Retinal pigment epithelial cell (primary cell): Measurements from ENCODE around the gene BCL2L14.

Experiments used
- DNase-seq: peaks from one replicate; pipeline ENCODE4 v3.0.0-alpha.2; 2010; ENCODE audit warnings: low read depth
- H3K4me3 ChIP-seq: 2 replicates; pipeline ENCODE4 v1.5.1; 2011; ENCODE audit warnings: mild to moderate bottlenecking, low read length, control low read depth, moderate library complexity
- TF ChIP-seq, protein P1 (sequence below): conservative IDR thresholded peaks from 2 replicates; pipeline ENCODE4 v1.5.1; 2011; ENCODE audit warnings: low read depth, low read length, control low read depth, inconsistent platforms

The BCL2L14 gene

DNA sequence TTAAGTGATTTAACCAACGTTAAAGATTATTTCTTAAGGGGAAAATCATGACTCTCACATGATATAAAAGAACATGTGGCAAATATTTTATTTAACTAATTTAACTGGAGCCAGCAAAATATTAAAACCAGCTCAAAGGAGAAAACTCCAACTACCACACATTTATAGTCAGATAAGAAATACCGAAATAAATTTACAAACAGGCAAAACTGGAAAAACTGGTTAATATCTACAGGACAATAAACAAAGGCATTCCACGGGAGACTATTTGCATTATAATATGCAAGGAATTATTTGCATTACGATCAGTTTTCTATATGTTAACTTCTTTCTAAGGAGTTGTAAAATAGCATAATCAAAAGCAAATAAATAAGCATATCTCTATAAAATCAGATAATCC, 13.8 kb upstream of the BCL2L14 start:
- DNase-seq: no peak
- TF ChIP-seq, protein P1, sequence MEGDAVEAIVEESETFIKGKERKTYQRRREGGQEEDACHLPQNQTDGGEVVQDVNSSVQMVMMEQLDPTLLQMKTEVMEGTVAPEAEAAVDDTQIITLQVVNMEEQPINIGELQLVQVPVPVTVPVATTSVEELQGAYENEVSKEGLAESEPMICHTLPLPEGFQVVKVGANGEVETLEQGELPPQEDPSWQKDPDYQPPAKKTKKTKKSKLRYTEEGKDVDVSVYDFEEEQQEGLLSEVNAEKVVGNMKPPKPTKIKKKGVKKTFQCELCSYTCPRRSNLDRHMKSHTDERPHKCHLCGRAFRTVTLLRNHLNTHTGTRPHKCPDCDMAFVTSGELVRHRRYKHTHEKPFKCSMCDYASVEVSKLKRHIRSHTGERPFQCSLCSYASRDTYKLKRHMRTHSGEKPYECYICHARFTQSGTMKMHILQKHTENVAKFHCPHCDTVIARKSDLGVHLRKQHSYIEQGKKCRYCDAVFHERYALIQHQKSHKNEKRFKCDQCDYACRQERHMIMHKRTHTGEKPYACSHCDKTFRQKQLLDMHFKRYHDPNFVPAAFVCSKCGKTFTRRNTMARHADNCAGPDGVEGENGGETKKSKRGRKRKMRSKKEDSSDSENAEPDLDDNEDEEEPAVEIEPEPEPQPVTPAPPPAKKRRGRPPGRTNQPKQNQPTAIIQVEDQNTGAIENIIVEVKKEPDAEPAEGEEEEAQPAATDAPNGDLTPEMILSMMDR: no peak
- H3K4me3 ChIP-seq: no peak overlapping the region

DNA sequence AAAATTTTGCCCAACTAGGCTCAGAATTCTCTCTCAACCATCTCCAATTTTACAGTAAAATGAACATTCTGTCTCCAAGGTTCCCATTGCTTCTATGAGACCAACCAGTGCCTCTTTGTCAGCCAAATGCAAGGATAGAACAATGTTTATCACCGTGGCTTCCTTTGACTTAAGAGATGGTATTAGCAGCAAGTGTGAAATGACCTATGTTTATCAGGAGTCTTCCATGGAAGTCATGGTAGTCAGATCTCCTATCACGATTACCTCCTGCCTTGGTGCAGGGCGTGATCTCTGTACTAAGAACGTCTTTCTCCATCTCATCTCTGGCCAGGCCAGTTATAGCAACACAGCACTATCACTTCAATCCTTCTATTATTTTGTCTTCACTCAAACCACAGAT, 6.1 kb upstream of the BCL2L14 start:
- no peak for DNase-seq
- TF ChIP-seq, protein P1: no peak
- no peak overlapping the region for H3K4me3 ChIP-seq

DNA sequence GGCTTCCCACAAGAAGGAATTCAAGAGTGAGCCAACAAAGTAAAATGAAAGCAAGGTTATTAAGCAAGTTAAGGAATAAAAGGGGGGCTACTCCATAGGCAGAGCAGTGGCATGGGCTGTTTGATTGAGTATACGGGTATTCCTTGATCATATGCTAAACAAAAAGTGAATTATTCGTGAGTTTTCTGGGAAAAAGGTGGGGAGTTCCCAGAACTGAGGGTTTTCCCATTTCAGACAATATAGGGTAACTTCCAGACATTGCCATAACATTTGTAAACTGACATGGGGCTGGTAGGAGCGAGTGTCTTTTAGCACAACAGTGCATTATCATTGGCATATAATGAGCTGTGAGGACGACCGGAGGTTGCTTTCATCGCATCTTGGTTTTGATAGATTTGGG, 2.0 kb upstream of the BCL2L14 start:
- TF ChIP-seq, protein P1: no peak
- DNase-seq: no peak
- H3K4me3 ChIP-seq: no peak overlapping the region

DNA sequence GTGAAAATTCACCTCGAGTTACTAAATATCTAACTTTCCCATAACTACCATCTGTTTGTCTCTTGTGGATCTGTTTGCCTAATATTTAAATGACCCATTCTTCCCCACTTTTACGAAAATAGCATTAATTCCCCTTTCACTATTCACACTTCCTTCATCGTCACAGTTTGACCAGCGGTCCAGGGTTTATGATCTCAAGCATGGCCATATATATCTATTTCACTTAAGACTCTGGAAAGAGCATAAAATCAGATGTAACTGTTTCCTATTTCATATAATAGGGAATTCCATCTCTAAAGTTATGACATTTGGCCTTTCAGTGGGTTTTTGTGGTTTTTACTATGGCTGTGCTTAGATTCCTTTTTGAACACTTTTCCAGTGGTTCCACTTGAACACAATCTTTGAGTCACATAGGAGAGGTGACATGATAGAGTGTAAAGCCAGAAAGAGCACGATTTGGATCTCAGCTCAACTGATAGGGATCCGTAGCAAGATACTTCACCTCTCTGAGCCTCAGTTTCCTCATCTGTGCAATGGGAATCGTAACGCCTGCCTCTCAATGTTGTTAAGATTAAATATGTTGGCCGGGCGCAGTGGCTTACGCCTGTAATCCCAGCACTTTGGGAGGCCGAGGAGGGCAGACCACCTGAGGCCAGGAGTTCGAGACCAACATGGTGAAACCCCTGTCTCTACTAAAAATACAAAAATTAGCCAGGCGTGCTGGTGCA, 754 bp upstream of the BCL2L14 start:
- H3K4me3 ChIP-seq: no peak overlapping the region
- TF ChIP-seq, protein P1: no peak
- DNase-seq: no peak

DNA sequence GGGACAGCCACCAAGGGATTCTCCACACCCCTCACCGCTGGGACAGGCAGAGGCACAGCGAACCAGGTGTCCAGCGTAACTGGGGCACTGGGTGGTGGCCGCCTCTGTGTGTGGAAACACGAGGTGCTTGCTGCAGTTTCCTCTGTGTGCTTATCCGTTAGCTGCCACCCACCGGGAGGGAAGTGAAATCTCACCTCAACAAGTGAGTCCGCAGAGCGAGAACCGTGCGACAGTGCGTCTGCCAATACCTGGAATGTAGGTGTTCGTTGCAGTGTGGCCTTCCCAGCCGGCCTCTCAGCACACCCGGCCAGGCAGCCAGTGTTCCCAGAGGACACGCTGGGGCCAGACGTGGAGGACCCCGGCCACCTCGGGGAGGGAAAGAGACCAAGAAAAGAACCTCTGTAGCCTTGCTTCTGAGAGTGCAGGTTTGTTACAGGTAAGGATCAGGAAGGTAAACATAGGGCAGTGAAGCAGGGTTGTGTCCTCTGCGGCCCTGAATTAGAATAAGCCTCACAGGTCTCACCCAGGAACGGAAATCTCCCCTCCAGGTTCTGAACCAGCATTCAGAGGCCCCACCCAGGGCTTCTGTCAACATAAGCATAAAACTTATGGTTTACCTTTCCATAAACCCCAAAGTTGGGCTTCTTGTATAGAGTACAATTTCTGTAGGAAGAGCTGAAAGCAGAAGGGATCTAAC, 1.5 kb downstream of the BCL2L14 start:
- H3K4me3 ChIP-seq: no peak overlapping the region
- TF ChIP-seq, protein P1: no peak
- no peak for DNase-seq

DNA sequence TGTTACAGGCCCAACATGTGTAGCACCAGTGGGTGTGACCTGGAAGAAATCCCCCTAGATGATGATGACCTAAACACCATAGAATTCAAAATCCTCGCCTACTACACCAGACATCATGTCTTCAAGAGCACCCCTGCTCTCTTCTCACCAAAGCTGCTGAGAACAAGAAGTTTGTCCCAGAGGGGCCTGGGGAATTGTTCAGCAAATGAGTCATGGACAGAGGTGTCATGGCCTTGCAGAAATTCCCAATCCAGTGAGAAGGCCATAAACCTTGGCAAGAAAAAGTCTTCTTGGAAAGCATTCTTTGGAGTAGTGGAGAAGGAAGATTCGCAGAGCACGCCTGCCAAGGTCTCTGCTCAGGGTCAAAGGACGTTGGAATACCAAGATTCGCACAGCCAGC, 8.6 kb downstream of the BCL2L14 start:
- DNase-seq: no peak
- TF ChIP-seq, protein P1: no peak
- no peak overlapping the region for H3K4me3 ChIP-seq
